HG02610 (cell line): ENCODE measurements around the gene SNU13.
"Not testable (repeated sequence)": the region's sequence is repeated elsewhere in the genome, so short reads cannot be mapped to it uniquely, and the experiment has no call there.

ENCODE experiments used
- ATAC-seq: cut with Tn5 transposase; IDR thresholded peaks from one replicate; pipeline ENCODE4 v1.9.1; 2021; ENCODE audit warnings: mild to moderate bottlenecking, moderate library complexity; ENCODE audit not compliant: unreplicated experiment

Gene SNU13

GRCh38 chr22:41682033-41682807, 6.4 kb downstream of the SNU13 start:
- peak; percentile 53 for ATAC-seq

- ATAC-seq = no peak
Measured at GRCh38 chr22:41681616-41682015, 7.1 kb downstream of the SNU13 start.

GRCh38 chr22:41676134-41676533, 12.5 kb downstream of the SNU13 start:
- no peak for ATAC-seq

- ATAC-seq = no peak
Measured at GRCh38 chr22:41674846-41675340, 13.8 kb downstream of the SNU13 start.

- ATAC-seq = no peak
Measured at GRCh38 chr22:41672780-41673509, 15.7 kb downstream of the SNU13 start.

GRCh38 chr22:41672096-41672495, 16.6 kb downstream of the SNU13 start:
- not testable (repeated sequence) for ATAC-seq

- no peak for ATAC-seq
Measured at GRCh38 chr22:41668971-41669911, 19.4 kb downstream of the SNU13 start.

- no peak for ATAC-seq
Measured at GRCh38 chr22:41664951-41665350, 23.7 kb downstream of the SNU13 start.

GRCh38 chr22:41664490-41664889, 24.2 kb downstream of the SNU13 start:
- ATAC-seq = no peak

- ATAC-seq = not testable (repeated sequence)
Measured at GRCh38 chr22:41663594-41663993, 25.1 kb downstream of the SNU13 start.

- no peak for ATAC-seq
Measured at GRCh38 chr22:41661713-41662112, 27.0 kb downstream of the SNU13 start.

- no peak for ATAC-seq
Measured at GRCh38 chr22:41661088-41661487, 27.6 kb downstream of the SNU13 start.

GRCh38 chr22:41660416-41660815, 28.3 kb downstream of the SNU13 start:
- ATAC-seq = no peak

- no peak for ATAC-seq
Measured at GRCh38 chr22:41659941-41660340, 28.7 kb downstream of the SNU13 start.

GRCh38 chr22:41658869-41659268, 29.8 kb downstream of the SNU13 start:
- no peak for ATAC-seq

- no peak for ATAC-seq
Measured at GRCh38 chr22:41657709-41658108, 31.0 kb downstream of the SNU13 start.

GRCh38 chr22:41656556-41656955, 32.1 kb downstream of the SNU13 start:
- ATAC-seq = no peak

GRCh38 chr22:41654322-41654721, 34.3 kb downstream of the SNU13 start:
- no peak for ATAC-seq

GRCh38 chr22:41650821-41651220, 37.8 kb downstream of the SNU13 start:
- no peak for ATAC-seq

GRCh38 chr22:41650229-41650628, 38.4 kb downstream of the SNU13 start:
- ATAC-seq = no peak

- no peak for ATAC-seq
Measured at GRCh38 chr22:41648432-41648831, 40.2 kb downstream of the SNU13 start.
